ENCODE results near the gene PPM1E.
"Not testable (repeated sequence)": the region's sequence is repeated elsewhere in the genome, so short reads cannot be mapped to it uniquely, and the experiment has no call there.

PPM1E gene

DNA sequence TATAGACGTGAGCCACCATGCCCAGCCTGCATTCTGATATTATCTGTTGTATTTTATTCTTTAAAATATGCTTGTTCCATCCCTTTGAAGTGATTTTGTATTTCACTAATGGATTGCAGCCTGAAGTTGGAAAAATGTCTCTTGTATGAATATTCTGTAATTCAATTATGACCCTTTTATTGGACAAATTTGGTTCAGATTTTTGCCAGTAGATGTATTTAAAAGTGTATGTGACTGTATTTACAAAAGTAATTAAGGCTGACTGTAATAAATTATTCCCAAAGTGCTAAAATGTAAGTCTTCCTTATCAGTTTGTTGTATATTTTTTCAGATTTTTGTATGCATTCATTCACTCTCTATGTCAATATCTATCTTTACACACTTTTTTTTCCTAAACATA lies 23.8 kb downstream of the PPM1E start:
- no peak for DNase-seq (ENCODE audit: low read depth)

DNA sequence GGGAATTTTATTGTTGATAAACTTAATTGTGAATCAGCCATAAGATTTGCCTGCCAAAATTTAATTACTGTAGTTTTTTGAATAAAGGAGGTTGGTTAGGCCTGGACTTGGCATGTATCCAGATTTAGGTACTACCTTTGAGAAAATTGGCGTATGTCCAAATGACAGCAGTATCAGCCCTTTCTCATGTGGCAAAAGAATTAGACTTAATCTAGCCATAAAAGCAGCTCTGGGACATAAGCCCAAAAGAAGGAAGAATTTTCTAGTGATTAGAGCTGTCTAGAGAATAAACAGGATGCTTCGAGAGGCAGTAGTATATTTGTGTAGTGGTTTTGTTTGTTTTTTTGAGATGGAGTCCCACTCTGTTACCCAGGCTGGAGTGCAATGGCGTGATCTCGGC lies 27.7 kb downstream of the PPM1E start:
- DNase-seq (ENCODE audit: low read depth) = no peak

DNA sequence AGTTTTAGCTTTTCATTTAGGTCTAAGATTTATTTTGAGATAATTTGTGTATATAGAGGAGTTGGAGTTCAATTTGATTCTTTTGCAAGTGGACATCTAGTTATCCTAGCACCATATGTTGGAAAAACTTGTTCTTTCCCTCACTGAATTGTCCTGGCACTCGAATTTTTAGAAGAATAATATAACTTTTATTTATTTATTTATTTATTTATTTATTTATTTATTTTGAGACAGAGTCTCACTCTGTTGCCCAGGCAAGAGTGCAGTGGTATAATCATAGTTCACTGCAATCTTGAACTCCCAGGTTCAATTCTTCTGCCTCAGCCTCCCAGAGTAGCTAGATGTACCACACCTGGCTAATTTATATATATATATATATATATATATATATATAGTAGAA lies 29.4 kb downstream of the PPM1E start:
- DNase-seq (ENCODE audit: low read depth) = no peak

DNA sequence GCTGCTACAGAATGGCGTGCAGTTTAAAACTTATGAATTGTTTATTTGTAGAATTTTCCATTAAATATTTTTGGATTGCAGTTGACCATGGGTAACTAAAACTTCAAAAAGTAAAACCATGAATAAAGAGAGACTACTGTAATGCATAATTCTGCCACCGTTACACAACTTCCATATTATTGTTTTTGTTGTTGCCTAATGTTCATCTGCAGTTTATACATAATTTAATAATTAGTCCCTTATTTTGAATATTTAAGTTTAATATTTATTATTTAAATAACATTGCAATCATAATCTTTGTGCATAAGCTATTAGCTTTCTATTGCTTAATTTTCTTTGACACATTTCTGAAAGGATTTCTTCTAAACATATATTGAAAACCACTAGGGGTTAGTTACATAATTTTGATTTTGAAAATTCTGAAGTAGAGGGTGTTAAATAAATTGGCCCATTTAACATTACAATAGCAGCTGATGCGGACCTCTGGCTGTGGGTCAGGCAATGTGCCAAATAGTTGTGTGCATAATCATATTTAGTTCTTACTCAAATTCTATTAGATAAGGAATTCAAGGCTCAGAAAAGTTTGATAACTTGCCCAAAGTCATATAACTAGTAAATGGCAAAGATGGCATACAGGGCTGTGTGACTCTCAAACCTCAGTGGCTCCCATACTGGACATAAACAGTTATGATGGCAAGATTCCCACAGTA lies 31.1 kb downstream of the PPM1E start:
- no peak for DNase-seq (ENCODE audit: low read depth)

DNA sequence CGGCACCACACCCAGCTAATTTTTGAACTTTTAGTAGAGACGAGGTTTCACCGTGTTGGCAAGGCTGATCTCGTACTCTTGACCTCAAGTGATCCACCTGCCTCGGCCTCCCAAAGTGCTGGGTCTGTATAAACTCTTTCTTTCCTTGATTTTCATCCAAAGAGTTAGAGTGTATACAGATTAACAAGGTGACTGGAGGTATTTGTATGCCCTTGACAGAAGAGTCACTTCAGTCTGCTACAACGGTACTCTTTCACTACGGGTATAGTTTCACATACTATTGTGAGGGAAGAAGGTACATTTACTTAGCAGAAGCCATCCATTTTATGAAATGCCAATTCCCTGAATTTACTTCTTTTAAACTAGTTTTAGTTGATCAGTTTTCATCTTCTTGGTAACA lies 32.5 kb downstream of the PPM1E start:
- no peak for DNase-seq (ENCODE audit: low read depth)

GRCh38 chr17:58789160-58789559 lies 33.5 kb downstream of the PPM1E start:
- no peak for DNase-seq (ENCODE audit: low read depth)

DNA sequence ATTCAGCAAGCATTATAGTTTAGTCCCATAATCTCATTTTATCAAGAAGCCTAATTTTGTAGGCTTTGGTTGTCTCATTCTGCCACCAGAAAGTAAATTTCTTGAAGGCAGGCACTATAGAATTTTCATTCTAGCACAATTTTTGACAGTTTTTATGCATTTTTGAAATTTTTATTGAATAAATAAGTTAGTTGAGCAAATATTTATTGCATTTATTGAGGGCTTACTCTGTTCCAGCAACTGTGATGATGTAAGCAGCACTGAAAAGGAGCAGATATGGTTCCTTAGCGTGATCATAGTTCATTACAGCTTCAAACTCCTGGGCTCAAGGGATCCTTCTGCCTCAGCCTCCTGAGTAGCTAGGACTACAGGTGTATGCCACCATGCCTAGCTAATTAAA lies 34.2 kb downstream of the PPM1E start:
- DNase-seq (ENCODE audit: low read depth) = no peak

GRCh38 chr17:58794508-58794907 lies 38.9 kb downstream of the PPM1E start:
- not testable (repeated sequence) for DNase-seq (ENCODE audit: low read depth)

GRCh38 chr17:58802188-58802587 lies 46.5 kb downstream of the PPM1E start:
- no peak for DNase-seq (ENCODE audit: low read depth)

GRCh38 chr17:58806046-58806445 lies 50.4 kb downstream of the PPM1E start:
- no peak for DNase-seq (ENCODE audit: low read depth)

DNA sequence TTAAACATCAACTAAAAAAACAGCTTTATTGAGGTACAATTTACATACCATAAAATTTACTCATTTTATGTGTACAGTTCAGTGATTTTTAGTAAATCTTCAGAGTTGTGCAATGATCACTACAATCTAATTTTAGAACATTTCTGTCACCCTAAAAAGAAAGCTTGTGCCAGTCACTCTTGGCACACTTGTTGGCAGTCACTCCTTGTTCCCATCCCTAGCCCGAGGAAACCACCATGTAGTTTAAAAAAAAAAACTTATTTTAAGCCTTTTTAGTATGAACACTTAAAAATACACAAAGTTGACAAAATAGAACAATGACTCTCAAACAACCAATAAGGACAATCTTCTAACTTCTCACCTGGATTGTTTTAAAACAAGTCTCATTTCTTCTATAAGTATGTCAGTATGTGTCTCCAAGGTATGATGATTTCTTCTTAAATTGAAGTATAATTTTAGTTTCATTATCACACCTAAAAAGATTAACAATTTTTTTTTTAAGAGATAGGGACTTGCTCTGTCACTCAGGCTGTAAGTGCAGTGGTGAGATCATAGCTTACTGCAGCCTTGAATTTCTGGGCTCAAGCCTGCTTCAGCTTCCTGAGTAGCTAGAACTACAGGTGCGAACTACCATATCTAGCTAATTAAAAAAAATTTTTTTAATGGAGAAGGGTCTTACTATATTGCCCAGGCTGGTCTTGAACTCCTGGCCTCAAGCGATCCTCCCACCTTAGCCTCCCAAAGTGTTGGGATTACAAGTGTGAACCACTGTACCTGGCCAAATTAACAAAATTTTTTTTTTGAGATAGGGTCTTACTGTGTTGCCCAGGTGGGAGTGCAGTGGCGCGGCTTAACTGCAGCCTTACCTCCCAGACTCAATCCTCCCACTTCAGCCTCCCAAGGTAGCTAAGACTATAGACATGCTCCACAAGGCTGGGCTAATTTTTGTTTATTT lies 53.2 kb downstream of the PPM1E start:
- no peak for DNase-seq (ENCODE audit: low read depth)

- DNase-seq (ENCODE audit: low read depth) = no peak
Observed at GRCh38 chr17:58809564-58809936, 53.9 kb downstream of the PPM1E start.

- DNase-seq (ENCODE audit: low read depth) = no peak
Observed at GRCh38 chr17:58811290-58811689, 55.6 kb downstream of the PPM1E start.

GRCh38 chr17:58813712-58814111 lies 58.1 kb downstream of the PPM1E start:
- DNase-seq (ENCODE audit: low read depth) = no peak

DNA sequence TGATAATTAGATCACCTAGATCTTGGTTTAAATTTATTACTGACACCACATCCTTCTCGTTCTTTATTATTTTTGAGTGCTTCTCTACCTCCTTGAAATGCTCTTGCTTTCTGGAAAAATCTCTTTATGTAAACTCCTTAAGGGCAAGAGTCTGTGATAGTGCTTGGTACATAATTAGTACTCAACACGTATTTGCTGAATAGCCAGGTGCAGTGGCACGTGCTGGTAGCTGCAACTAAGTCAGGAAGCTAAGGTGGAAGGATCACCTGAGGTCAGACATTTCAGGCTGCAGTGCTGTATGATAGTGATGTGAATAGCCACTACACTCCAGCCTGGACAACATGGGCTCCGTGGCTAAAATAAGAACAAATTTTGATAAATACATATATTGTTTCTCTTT lies 63.0 kb downstream of the PPM1E start:
- DNase-seq (ENCODE audit: low read depth) = no peak

- no peak for DNase-seq (ENCODE audit: low read depth)
Observed at GRCh38 chr17:58822148-58823050, 66.7 kb downstream of the PPM1E start.

DNA sequence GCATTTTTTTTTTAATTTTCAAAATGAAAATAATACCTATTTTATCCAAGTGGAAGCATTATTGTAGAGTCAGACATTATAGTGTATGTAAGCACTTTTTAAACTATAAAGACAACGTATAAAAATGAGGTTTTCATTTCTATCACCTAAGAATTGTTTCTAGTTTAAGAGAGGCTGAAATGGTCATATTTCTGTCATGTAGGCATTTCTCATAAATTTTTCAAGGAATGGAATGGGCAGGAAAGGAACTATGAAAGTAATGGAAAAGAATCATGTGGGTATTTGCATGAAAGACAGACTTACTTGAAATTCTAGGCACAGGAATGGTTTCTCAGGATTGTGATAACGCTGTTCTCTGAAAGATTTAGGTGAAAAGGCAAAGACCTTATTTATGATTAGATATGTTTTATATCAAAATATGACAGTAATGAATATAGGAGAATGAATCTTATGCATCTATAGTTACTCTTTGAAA lies 67.4 kb downstream of the PPM1E start:
- no peak for DNase-seq (ENCODE audit: low read depth)

- DNase-seq (ENCODE audit: low read depth) = no peak
Observed at GRCh38 chr17:58829172-58829637, 73.6 kb downstream of the PPM1E start.

- no peak for DNase-seq (ENCODE audit: low read depth)
Observed at GRCh38 chr17:58831780-58832179, 76.1 kb downstream of the PPM1E start.

GRCh38 chr17:58832514-58832913 lies 76.9 kb downstream of the PPM1E start:
- DNase-seq (ENCODE audit: low read depth) = no peak

- no peak for DNase-seq (ENCODE audit: low read depth)
Observed at GRCh38 chr17:58837699-58838098, 82.0 kb downstream of the PPM1E start.
